Measurements from ENCODE around the gene RUFY4.

The RUFY4 gene, protein sequence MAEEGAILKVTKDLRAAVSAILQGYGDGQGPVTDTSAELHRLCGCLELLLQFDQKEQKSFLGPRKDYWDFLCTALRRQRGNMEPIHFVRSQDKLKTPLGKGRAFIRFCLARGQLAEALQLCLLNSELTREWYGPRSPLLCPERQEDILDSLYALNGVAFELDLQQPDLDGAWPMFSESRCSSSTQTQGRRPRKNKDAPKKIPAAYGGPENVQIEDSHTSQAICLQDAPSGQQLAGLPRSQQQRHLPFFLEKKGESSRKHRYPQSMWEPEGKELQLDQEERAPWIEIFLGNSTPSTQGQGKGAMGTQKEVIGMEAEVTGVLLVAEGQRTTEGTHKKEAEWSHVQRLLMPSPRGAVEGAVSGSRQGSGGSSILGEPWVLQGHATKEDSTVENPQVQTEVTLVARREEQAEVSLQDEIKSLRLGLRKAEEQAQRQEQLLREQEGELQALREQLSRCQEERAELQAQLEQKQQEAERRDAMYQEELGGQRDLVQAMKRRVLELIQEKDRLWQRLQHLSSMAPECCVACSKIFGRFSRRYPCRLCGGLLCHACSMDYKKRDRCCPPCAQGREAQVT

GRCh38 chr2:218068721-218069334 is at the start of gene RUFY4:
TSS of gene RUFY4 (plus strand) at chr2:218069253. CDS start at chr2:218070606, 1,353 bp downstream.
- DNase-seq (ENCODE audit: low read depth in 2 of 2) = peak; percentile 28 to 40

DNA sequence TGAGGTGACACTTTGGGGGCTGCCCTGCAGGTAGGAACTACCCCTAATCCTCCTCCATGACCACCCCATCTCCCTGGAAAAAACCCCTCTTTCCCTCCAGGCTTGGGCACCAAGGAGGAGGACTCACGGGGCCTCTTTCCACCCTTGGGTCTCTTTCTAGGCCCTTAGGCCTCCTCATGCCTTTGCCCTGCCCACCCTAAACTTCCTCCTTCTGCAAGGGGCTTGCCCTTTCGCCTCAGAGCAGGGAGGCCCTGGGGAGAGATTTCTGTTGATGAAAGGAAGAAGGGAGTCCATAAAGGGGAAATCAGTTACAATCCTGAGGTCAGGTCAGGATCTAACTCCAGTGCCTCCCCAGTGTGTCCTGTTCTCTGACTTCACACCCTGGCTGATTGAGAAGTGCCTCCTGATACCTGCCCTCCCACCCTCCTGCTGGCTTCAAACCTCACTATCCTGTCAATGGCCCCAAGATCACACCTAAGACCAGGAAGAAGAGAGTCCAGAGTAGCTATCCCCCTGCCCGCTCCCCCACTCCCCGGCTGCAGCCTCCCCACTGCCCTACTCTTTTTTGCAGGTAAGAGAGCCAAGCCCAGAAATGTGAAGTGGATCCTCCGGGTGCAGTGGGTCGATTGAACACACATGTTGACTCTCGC is 49.5 kb upstream of the RUFY4 start:
- no peak for DNase-seq (ENCODE audit: low read depth in 2 of 2)

DNA sequence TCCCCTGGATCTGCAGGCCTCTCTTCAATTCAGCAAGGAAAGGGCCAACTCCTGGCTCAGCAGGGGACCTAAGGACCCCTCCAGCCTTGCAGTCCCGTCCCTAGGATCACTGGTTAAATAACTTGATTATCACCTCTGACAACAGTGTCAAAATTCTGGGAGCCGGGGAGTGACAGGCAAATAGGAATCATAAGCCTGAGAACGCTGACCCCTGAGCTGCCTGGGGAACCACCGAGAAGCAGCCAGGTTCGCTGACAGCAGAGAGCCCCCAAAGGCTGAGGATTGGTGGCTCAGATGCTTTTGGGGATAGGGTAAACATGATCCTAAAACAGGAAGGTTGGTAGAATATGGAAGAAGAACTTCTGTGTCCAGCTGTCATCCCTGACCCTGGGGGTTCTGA is 48.8 kb upstream of the RUFY4 start:
- DNase-seq (ENCODE audit: low read depth in 2 of 2) = no peak

GRCh38 chr2:218020966-218021535 is 48.0 kb upstream of the RUFY4 start:
- no peak for DNase-seq (ENCODE audit: low read depth in 2 of 2)

DNA sequence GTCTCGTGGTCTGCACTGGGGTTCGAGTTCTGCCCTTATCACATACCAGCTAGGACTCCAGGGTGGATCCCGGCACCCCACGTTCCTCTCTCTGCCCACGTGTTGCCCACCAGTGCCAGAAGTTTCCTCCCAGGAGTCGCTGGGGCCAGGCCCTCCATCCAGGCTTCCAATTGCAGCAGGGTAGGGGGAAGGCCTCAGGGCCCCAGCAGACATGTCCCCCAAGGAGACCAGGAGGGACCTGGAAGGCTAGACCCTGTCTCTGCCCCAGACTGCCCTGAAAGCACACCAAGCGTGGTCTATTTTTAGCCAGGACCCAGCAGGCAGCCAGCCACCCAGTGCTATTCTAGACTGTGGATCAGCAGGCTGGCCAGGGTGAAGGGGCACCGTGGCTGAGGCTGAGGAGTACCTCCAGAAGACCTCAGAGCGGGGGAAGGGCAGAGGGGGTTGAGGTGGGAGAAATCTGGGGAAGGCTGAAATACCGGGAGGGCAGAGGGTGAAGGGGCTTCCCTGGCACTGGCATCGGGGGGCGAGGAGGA is 47.4 kb upstream of the RUFY4 start:
- no peak for DNase-seq (ENCODE audit: low read depth in 2 of 2)

- DNase-seq (ENCODE audit: low read depth in 2 of 2) = no peak
Observed at GRCh38 chr2:218022131-218022850, 46.8 kb upstream of the RUFY4 start.

DNA sequence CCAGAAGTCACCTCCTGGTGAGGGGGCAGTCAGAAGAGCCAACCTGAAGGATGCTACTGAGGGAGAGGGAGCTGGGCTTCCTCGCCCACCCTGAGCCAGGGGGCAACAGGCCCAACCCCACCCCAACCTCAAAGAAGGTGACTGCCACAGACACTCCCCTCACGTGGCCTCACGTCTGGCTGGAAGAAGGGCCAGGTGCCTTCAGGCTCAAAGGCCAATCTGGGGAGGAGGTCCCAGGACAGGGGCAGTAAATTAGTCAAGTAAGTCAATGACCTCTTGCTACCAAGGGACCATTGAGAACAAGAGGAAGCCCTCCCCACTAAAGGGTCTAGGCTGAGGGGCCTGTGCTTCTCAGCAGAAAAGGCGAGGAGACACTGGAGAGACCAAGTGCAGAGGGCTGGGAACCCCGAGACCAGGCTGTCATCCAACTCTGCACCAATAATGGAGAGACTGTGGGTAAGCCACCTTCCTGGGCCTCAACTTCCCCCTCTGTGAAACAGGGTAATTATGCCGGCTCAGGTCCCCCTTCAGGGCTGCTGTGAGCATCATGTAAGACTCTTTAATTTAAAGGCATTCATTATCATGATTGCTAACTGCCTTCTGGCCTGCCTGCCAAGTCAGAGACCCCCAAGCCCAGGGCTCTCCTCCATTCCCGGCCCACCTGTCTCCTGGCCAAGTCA is 46.1 kb upstream of the RUFY4 start:
- DNase-seq (ENCODE audit: low read depth in 2 of 2) = no peak

DNA sequence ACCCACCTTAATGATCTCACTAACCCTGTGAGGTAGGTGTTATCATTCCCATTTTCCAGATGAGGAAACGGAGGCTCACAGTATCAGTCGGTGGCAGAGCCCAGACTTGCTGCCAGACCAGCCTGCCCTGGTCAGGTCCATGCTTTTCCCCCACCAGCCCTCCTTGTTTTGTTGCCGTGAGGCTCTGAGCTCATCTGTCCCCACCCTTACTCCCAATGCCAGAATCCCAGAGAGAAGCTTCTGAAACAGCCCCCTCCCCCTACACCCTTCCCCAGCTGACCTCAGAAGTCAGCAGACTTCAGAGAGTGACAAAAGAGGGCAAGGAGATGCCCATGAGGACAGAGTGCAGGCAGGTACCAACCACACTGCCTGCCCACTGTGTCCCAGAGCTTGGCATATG is 45.4 kb upstream of the RUFY4 start:
- DNase-seq (ENCODE audit: low read depth in 2 of 2) = no peak

DNA sequence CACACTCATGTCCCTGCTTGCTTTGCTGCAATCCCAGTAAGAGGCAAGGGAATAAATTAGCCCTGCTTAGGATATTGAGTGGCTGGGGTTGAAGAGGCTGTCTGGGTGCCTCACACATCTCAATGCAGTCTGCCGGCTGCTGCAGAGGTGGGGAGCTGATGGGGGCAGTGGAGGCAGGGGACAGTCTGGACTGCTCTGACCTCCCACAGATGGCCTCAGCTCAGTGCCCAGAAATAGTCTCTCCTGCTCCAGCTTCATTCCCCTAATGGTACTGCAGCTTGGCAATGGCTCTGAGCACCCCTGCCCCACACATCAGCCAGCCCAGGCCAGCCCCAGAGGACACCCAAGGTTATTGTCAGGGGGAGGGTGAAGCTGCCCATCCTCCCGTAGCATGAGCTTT is 44.7 kb upstream of the RUFY4 start:
- no peak for DNase-seq (ENCODE audit: low read depth in 2 of 2)

DNA sequence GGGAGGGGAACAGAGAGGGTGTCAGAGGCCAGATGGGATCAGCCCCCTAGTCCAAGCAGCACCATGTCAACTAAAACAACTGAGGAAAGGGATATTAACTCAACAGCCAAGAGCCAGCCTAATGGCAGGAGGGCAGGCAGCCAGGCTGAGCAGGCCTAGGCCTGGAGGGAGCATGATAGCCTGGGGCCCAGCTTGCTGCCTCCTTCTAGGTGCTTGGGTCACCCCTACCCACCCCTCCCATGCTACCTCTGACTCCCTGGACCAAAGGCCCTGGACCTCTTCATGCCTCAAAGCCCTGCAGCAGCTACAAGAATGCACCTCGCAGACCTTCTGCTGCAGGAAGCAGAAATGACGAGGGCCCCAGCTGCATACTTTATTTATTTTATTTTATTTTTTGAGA is 44.2 kb upstream of the RUFY4 start:
- no peak for DNase-seq (ENCODE audit: low read depth in 2 of 2)

GRCh38 chr2:218026244-218026643 is 42.8 kb upstream of the RUFY4 start:
- no peak for DNase-seq (ENCODE audit: low read depth in 2 of 2)

GRCh38 chr2:218026676-218027425 is 42.2 kb upstream of the RUFY4 start:
- no peak for DNase-seq (ENCODE audit: low read depth in 2 of 2)

GRCh38 chr2:218027426-218028188 is 41.4 kb upstream of the RUFY4 start:
- no peak for DNase-seq (ENCODE audit: low read depth in 2 of 2)

DNA sequence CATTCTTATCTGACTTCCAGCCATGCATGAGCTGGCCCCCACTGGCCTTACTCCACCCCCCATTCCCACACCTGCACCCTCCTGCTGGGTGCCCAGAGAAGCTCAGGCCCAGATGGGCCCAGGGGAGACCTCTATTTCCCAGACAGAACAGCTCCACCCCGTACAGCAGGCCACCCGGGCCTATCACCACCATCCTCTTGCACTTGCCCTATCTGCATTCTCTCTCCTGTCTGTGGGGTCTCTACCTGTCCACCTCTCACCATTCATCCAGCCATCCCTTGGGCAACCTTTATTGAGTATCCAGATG is 40.9 kb upstream of the RUFY4 start:
- no peak for DNase-seq (ENCODE audit: low read depth in 2 of 2)

DNA sequence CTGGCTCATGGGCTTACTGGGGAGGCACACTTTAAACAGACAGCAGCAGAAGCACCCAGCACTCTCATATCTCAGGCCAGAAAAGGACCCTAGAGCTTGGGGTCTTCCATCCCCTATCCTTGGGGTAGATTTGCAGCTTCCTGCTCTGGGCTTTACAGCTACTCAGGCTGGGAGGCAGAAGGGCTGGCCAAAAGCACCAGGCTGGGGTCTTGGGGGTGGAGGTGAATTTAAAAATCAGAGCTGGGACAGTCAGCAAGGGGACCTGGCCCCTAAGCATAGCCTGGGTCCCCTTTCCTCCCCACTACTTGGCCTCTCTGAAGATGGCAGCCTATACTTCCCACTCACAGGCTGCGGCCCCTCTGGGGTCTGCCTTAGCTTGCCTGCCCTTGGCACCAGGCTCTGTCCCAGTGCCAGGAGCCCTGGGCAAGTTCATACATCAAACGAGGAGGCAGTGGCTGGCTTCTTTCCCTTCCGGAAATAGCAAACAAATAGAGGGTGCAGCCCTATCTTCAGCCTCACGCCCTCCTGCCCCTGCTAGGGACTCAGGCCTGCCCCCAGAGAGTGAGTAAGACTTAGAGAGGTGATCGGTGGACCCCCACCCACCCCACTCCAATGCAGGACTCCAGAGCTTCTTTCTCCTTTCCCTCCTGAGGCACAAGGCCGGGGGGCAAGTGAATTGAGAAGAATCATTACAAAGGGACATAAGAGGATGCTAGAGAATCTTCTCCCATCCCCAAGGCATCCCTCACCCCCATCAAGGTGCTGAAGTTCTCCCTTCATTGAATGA is 40.3 kb upstream of the RUFY4 start:
- DNase-seq (ENCODE audit: low read depth in 2 of 2) = no peak

DNA sequence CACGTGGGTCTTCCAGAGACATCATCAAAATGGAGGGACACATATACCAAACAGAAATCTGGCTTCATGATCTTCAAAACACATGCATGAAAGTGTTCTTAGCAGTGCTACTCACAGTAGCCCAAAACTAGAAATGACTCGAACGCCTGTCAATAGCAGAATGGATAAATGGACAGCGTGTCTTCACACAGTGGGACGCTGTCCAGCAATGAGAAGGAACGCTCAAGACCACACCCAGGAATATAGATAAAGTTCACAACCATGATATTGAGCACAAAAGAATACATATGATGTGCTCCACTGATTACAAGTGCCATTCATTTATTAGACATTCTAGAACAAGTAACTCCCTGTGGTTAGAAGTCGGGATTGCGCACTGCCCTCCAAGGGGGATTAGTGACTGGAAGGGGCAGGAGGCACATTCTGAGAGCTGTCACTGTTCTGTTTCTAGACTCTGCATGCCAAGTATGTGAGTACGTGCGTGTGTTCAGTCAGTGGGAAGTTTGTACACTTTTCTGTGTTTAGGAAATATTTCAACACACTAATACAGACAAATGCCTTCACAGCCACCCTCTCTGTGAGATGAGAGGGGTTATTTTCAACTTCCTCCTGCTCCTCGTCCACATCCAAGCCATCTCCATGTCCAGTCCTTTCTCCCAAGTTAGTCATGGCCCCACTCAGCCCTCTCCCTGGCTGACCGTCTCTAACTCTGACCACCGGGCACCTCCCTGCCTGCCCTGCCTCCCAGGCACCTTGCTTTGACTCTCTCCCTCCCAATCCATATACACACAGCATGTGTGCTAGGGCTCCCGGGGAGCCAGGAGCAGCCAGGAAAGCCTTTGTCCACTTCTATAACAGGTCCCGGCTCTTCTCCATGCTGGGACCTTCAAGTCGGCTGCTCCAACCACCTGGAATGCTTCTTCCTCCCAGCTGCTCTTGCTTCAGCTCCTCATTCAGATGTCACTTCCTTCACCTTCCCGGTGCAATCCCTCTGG is 39.4 kb upstream of the RUFY4 start:
- DNase-seq (ENCODE audit: low read depth in 2 of 2) = no peak

GRCh38 chr2:218030409-218031195 is 38.5 kb upstream of the RUFY4 start:
- no peak for DNase-seq (ENCODE audit: low read depth in 2 of 2)
